Measurements from ENCODE around the gene OR10D3. TPM values are rescaled to one million over a fixed set of nuclear protein-coding genes. Genes with fewer than 3 reads are reported as not detected.
"Not testable (repeated sequence)": the region's sequence is repeated elsewhere in the genome, so short reads cannot be mapped to it uniquely, and the experiment has no call there.

OR10D3 gene
- not detected for polyA plus RNA-seq
- long read RNA-seq, donor 1: 0 reads
- long read RNA-seq, donor 2: 0 reads
- long read RNA-seq, donor 3: 0 reads
- long read RNA-seq, donor 4: 0 reads
- long read RNA-seq, donor 5: 0 reads
- long read RNA-seq, donor 6: 0 reads
- long read RNA-seq, donor 7: 0 reads
- long read RNA-seq, donor 8: 0 reads
- long read RNA-seq, donor 9: 0 reads
- long read RNA-seq, donor 10: 0 reads
- long read RNA-seq, donor 11: 0 reads

GRCh38 chr11:124183068-124183467 lies at the start of gene OR10D3:
OR10D3 (plus strand) TSS chr11:124183345; CDS start chr11:124185270, 1,925 bp downstream.
- no peaks in the 10 kb centered on the region for H3K27me3 ChIP-seq (ENCODE audit: control insufficient read depth, insufficient read depth, low read length)
- no peaks in the 10 kb centered on the region for H3K9me3 ChIP-seq (ENCODE audit: control insufficient read depth, low read depth, low read length)
- no peak within 1 kb of the TSS for H3K27ac ChIP-seq (ENCODE audit: low read length)
- no CpG with 5 or more reads among the region's 3 CpGs for WGBS (ENCODE audit: insufficient coverage, low lambda C conversion rate)
- no peaks in the 10 kb centered on the region for H3K4me1 ChIP-seq (ENCODE audit: control insufficient read depth, insufficient read depth, low read length)
- DNase-seq: no peak
- no peak within 1 kb of the TSS for H3K4me3 ChIP-seq (ENCODE audit: low read length)
- H3K36me3 ChIP-seq (ENCODE audit: control insufficient read depth, insufficient read depth, low read length): no peaks in the 10 kb centered on the region

GRCh38 chr11:124143034-124143433 lies 40.1 kb upstream of the OR10D3 start:
- H3K4me1 ChIP-seq (ENCODE audit: control insufficient read depth, insufficient read depth, low read length): no peaks in the 10 kb centered on the region
- no peaks in the 10 kb centered on the region for H3K27me3 ChIP-seq (ENCODE audit: control insufficient read depth, insufficient read depth, low read length)
- H3K9me3 ChIP-seq (ENCODE audit: control insufficient read depth, low read depth, low read length): peaks cover 8% of the 10 kb centered on the region
- H3K27ac ChIP-seq (ENCODE audit: low read length): no peak overlapping the region
- H3K36me3 ChIP-seq (ENCODE audit: control insufficient read depth, insufficient read depth, low read length): peaks cover 28% of the 10 kb centered on the region
- WGBS (ENCODE audit: insufficient coverage, low lambda C conversion rate): 100% methylated on average over 1 of the region's 2 CpGs
- DNase-seq: no peak
- no peak overlapping the region for H3K4me3 ChIP-seq (ENCODE audit: low read length)

DNA sequence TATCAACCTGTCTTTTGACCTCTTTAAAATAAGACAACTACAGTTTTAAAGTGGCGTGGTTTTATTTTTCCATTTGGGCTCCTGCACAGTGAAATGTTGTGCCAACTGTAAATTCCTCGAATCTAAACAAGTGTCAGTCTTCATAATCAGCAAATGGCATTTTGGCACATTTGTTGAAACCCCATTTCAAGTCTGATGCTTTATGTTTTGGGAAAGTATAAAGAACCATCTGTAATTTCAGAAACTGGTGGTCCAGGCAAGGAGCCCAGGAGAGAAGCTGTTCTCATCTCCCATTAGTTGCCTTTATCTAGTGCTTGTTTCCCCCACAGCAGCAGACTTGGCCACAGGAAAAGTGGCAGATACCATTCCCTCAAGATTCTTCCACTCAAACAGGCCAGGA lies 35.2 kb upstream of the OR10D3 start:
- Histone ChIP-seq H3K27ac (ENCODE audit: low read length) (no peak overlapping the region), H3K9me3 (ENCODE audit: control insufficient read depth, low read depth, low read length) (no peaks in the 10 kb centered on the region), H3K36me3 (ENCODE audit: control insufficient read depth, insufficient read depth, low read length) (peaks cover 14% of the 10 kb centered on the region), H3K4me3 (ENCODE audit: low read length) (no peak overlapping the region), H3K27me3 (ENCODE audit: control insufficient read depth, insufficient read depth, low read length) (no peaks in the 10 kb centered on the region), H3K4me1 (ENCODE audit: control insufficient read depth, insufficient read depth, low read length) (no peaks in the 10 kb centered on the region)
- DNase-seq: no peak
- no CpG with 5 or more reads among the region's 2 CpGs for WGBS (ENCODE audit: insufficient coverage, low lambda C conversion rate)

- no peak for DNase-seq
- H3K9me3 ChIP-seq (ENCODE audit: control insufficient read depth, low read depth, low read length): no peaks in the 10 kb centered on the region
- H3K4me3 ChIP-seq (ENCODE audit: low read length): no peak overlapping the region
- H3K27ac ChIP-seq (ENCODE audit: low read length): no peak overlapping the region
- peaks cover 5% of the 10 kb centered on the region for H3K36me3 ChIP-seq (ENCODE audit: control insufficient read depth, insufficient read depth, low read length)
- WGBS (ENCODE audit: insufficient coverage, low lambda C conversion rate): 100% methylated on average over 1 of the region's 5 CpGs
- no peaks in the 10 kb centered on the region for H3K4me1 ChIP-seq (ENCODE audit: control insufficient read depth, insufficient read depth, low read length)
- H3K27me3 ChIP-seq (ENCODE audit: control insufficient read depth, insufficient read depth, low read length): no peaks in the 10 kb centered on the region
Observed at GRCh38 chr11:124150684-124151083, 32.5 kb upstream of the OR10D3 start.

- DNase-seq: no peak
- no peak overlapping the region for H3K27ac ChIP-seq (ENCODE audit: low read length)
- no peaks in the 10 kb centered on the region for H3K9me3 ChIP-seq (ENCODE audit: control insufficient read depth, low read depth, low read length)
- H3K4me1 ChIP-seq (ENCODE audit: control insufficient read depth, insufficient read depth, low read length): no peaks in the 10 kb centered on the region
- H3K36me3 ChIP-seq (ENCODE audit: control insufficient read depth, insufficient read depth, low read length): no peaks in the 10 kb centered on the region
- no peak overlapping the region for H3K4me3 ChIP-seq (ENCODE audit: low read length)
- WGBS (ENCODE audit: insufficient coverage, low lambda C conversion rate): no CpG with 5 or more reads among the region's 3 CpGs
- H3K27me3 ChIP-seq (ENCODE audit: control insufficient read depth, insufficient read depth, low read length): no peaks in the 10 kb centered on the region
Observed at GRCh38 chr11:124152770-124153407, 30.3 kb upstream of the OR10D3 start.

- Histone ChIP-seq H3K27ac (ENCODE audit: low read length) (no peak overlapping the region), H3K4me3 (ENCODE audit: low read length) (no peak overlapping the region), H3K9me3 (ENCODE audit: control insufficient read depth, low read depth, low read length) (no peaks in the 10 kb centered on the region), H3K36me3 (ENCODE audit: control insufficient read depth, insufficient read depth, low read length) (no peaks in the 10 kb centered on the region), H3K4me1 (ENCODE audit: control insufficient read depth, insufficient read depth, low read length) (no peaks in the 10 kb centered on the region), H3K27me3 (ENCODE audit: control insufficient read depth, insufficient read depth, low read length) (no peaks in the 10 kb centered on the region)
- no peak for DNase-seq
- no CpG with 5 or more reads among the region's 2 CpGs for WGBS (ENCODE audit: insufficient coverage, low lambda C conversion rate)
Observed at GRCh38 chr11:124153821-124154220, 29.3 kb upstream of the OR10D3 start.

GRCh38 chr11:124159481-124159880 lies 23.7 kb upstream of the OR10D3 start:
- no peaks in the 10 kb centered on the region for H3K4me1 ChIP-seq (ENCODE audit: control insufficient read depth, insufficient read depth, low read length)
- no peak for DNase-seq
- no peak overlapping the region for H3K4me3 ChIP-seq (ENCODE audit: low read length)
- H3K36me3 ChIP-seq (ENCODE audit: control insufficient read depth, insufficient read depth, low read length): no peaks in the 10 kb centered on the region
- no peak overlapping the region for H3K27ac ChIP-seq (ENCODE audit: low read length)
- H3K9me3 ChIP-seq (ENCODE audit: control insufficient read depth, low read depth, low read length): no peaks in the 10 kb centered on the region
- no peaks in the 10 kb centered on the region for H3K27me3 ChIP-seq (ENCODE audit: control insufficient read depth, insufficient read depth, low read length)

- no peaks in the 10 kb centered on the region for H3K27me3 ChIP-seq (ENCODE audit: control insufficient read depth, insufficient read depth, low read length)
- no peak for DNase-seq
- H3K4me1 ChIP-seq (ENCODE audit: control insufficient read depth, insufficient read depth, low read length): no peaks in the 10 kb centered on the region
- no peaks in the 10 kb centered on the region for H3K9me3 ChIP-seq (ENCODE audit: control insufficient read depth, low read depth, low read length)
- no peak overlapping the region for H3K27ac ChIP-seq (ENCODE audit: low read length)
- no peaks in the 10 kb centered on the region for H3K36me3 ChIP-seq (ENCODE audit: control insufficient read depth, insufficient read depth, low read length)
- H3K4me3 ChIP-seq (ENCODE audit: low read length): no peak overlapping the region
- WGBS (ENCODE audit: insufficient coverage, low lambda C conversion rate): 100% methylated on average over 1 of the region's 5 CpGs
Observed at GRCh38 chr11:124160986-124161385, 22.2 kb upstream of the OR10D3 start.

- Histone ChIP-seq H3K4me1 (ENCODE audit: control insufficient read depth, insufficient read depth, low read length) (no peaks in the 10 kb centered on the region), H3K4me3 (ENCODE audit: low read length) (no peak overlapping the region), H3K27ac (ENCODE audit: low read length) (no peak overlapping the region), H3K36me3 (ENCODE audit: control insufficient read depth, insufficient read depth, low read length) (no peaks in the 10 kb centered on the region), H3K27me3 (ENCODE audit: control insufficient read depth, insufficient read depth, low read length) (no peaks in the 10 kb centered on the region), H3K9me3 (ENCODE audit: control insufficient read depth, low read depth, low read length) (no peaks in the 10 kb centered on the region)
- WGBS (ENCODE audit: insufficient coverage, low lambda C conversion rate): no CpG with 5 or more reads among the region's 7 CpGs
- DNase-seq: no peak
Observed at GRCh38 chr11:124167826-124168231, 15.3 kb upstream of the OR10D3 start.

DNA sequence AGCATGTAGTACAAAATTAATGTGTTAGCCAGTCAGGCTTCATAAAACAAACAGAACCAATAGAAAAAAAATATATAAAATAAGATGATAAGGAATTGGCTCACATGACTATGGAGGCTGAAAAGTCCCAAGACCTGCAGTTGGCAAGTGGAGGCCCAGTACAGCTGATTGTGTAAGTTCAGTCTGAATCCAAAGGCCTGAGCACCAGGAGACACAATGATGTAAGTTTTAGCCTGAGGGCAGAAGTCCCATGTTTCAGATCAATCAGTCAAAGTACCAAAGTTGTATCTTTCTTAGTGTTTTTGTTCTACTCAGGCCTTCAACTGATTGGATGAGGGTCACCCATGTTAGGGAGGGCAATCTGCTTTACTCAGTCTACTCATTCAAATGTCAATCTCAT lies 14.3 kb upstream of the OR10D3 start:
- no peaks in the 10 kb centered on the region for H3K9me3 ChIP-seq (ENCODE audit: control insufficient read depth, low read depth, low read length)

GRCh38 chr11:124170315-124170714 lies 12.8 kb upstream of the OR10D3 start:
- DNase-seq; H3K4me3 ChIP-seq (ENCODE audit: low read length); H3K27ac ChIP-seq (ENCODE audit: low read length); H3K9me3 ChIP-seq (ENCODE audit: control insufficient read depth, low read depth, low read length); H3K4me1 ChIP-seq (ENCODE audit: control insufficient read depth, insufficient read depth, low read length); H3K36me3 ChIP-seq (ENCODE audit: control insufficient read depth, insufficient read depth, low read length); H3K27me3 ChIP-seq (ENCODE audit: control insufficient read depth, insufficient read depth, low read length): not testable (repeated sequence)
- WGBS (ENCODE audit: insufficient coverage, low lambda C conversion rate): no CpG with 5 or more reads among the region's 12 CpGs

More for the DNA sequence above, 14.3 kb upstream of the OR10D3 start:
- no peak overlapping the region for H3K27ac ChIP-seq (ENCODE audit: low read length)
- H3K27me3 ChIP-seq (ENCODE audit: control insufficient read depth, insufficient read depth, low read length): no peaks in the 10 kb centered on the region
- H3K4me1 ChIP-seq (ENCODE audit: control insufficient read depth, insufficient read depth, low read length): no peaks in the 10 kb centered on the region
- DNase-seq: no peak
- no peaks in the 10 kb centered on the region for H3K36me3 ChIP-seq (ENCODE audit: control insufficient read depth, insufficient read depth, low read length)
- H3K4me3 ChIP-seq (ENCODE audit: low read length): no peak overlapping the region
